Lung (tissue), 16 donors: Measurements from ENCODE around the gene LEF1. TPM values are rescaled to one million over a fixed set of nuclear protein-coding genes. Genes with fewer than 3 reads are reported as not detected.

Source experiments
- ATAC-seq: fragments of 200-7000 bp; cut with Tn5 transposase; one replicate; pipeline ENCODE4 v1.9.1; 2020; ENCODE audit warnings: moderate number of reproducible peaks; ENCODE audit not compliant: insufficient read depth, low FRiP score
- DNase-seq, 3 donors: peaks; one replicate each; pipeline ENCODE4 v3.0.0-alpha.2; 2013 to 2017
- H3K27ac ChIP-seq, 2 donors: one replicate each; pipeline ENCODE4 v1.5.1; 2013; ENCODE audit warnings: mild to moderate bottlenecking in 2 of 2, moderate library complexity in 2 of 2, control low read depth in 1 of 2, inconsistent platforms in 1 of 2, low read depth in 1 of 2, low read length in 1 of 2
- H3K27me3 ChIP-seq, 3 donors: one replicate each; pipeline ENCODE4 v1.5.1; 2013; ENCODE audit warnings: low read length in 2 of 3; ENCODE audit not compliant: control insufficient read depth in 3 of 3, insufficient read depth in 3 of 3
- H3K36me3 ChIP-seq, 4 donors: one replicate each; pipeline ENCODE4 v1.5.1; 2013; ENCODE audit warnings: low read length in 4 of 4, mild to moderate bottlenecking in 1 of 4, moderate library complexity in 1 of 4; ENCODE audit not compliant: control insufficient read depth in 4 of 4, insufficient read depth in 4 of 4
- H3K4me1 ChIP-seq, 5 donors: one replicate each; pipeline ENCODE4 v1.5.1; 2013; ENCODE audit warnings: low read length in 5 of 5, mild to moderate bottlenecking in 2 of 5, moderate library complexity in 1 of 5; ENCODE audit not compliant: control insufficient read depth in 5 of 5, insufficient read depth in 5 of 5
- H3K4me3 ChIP-seq: one replicate; pipeline ENCODE4 v1.5.1; 2013; ENCODE audit warnings: mild to moderate bottlenecking, control low read depth, moderate library complexity
- H3K9ac ChIP-seq, 2 donors: one replicate each; pipeline ENCODE4 v1.5.1; 2013; ENCODE audit warnings: low read length in 2 of 2, control low read depth in 1 of 2; ENCODE audit not compliant: insufficient read depth in 1 of 2
- H3K9me3 ChIP-seq, 4 donors: one replicate each; pipeline ENCODE4 v1.5.1; 2013; ENCODE audit warnings: low read length in 3 of 4, mild to moderate bottlenecking in 1 of 4, moderate library complexity in 1 of 4; ENCODE audit not compliant: control insufficient read depth in 4 of 4, insufficient read depth in 3 of 4
- WGBS, 2 donors: extraction: QIAGEN DNeasy Blood & Tissue Kit; methylation state at CpG; one replicate each; pipeline ENCODE4 v1.1.7; 2013; 5-methylcytosine and 5-hydroxymethylcytosine counted together
- long read RNA-seq, 5 donors: transcript quantifications; one replicate each; lab custom pipeline, GENCODE V29; 2026
- polyA plus RNA-seq, 2 donors: library from polyadenylated mRNA; stranded (reverse); fragments of 200-250 nt; gene quantifications; one replicate each; pipeline ENCODE4 v1.2.1, GENCODE V29; 2013
- total RNA-seq, 2 donors: library from RNA; depleted of rRNA in 1 of 2; stranded (reverse); fragments of >200 nt in 1 of 2; gene quantifications; one replicate each; pipeline ENCODE4 v1.2.1, GENCODE V29; 2014 to 2021
- TF ChIP-seq, protein P1 (sequence below): IDR thresholded peaks from 2 replicates; pipeline ENCODE4 v1.5.1; 2012; ENCODE audit warnings: mild to moderate bottlenecking; ENCODE audit errors: control extremely low read depth, extremely low read depth
- donor health status: control.
- donor health status: control.
- donor health status: Bipolar disorder and iron deficiency.
- donor health status: healthy.
- donor health status: DM: yes; HTN: yes; CAD: no.

LEF1 gene
- 10 to 100 TPM in 1 of 2 donors, 1 to 10 TPM in 1; 4.2 to 25.4 TPM for total RNA-seq
- polyA plus RNA-seq = 1 to 10 TPM; 2.7 to 3.8 TPM
- long read RNA-seq, donor 1, partial matches to known transcripts = 0 of 7 reads
- long read RNA-seq, donor 1, other reads (novel, unspliced or antisense) = 0 of 7 reads
- long read RNA-seq, donor 2, partial matches to known transcripts = 0 of 1 reads
- long read RNA-seq, donor 2, other reads (novel, unspliced or antisense) = 0 of 1 reads
- long read RNA-seq, donor 3, partial matches to known transcripts = 0 of 2 reads
- long read RNA-seq, donor 3, other reads (novel, unspliced or antisense) = 0 of 2 reads
- long read RNA-seq, donor 4, partial matches to known transcripts = 0 of 2 reads
- long read RNA-seq, donor 4, other reads (novel, unspliced or antisense) = 0 of 2 reads
- long read RNA-seq, donor 5, transcript LEF1-203 (11 exons, 1,488 nt) = major isoform, 7 of 11 reads
- long read RNA-seq, donor 5, partial matches to known transcripts = 0 of 11 reads
- long read RNA-seq, donor 5, other reads (novel, unspliced or antisense) = 0 of 11 reads

- WGBS, 2 donors = 0 to 1% methylated on average over 47 to 61 of the region's 61 CpGs
- Histone ChIP-seq H3K9me3 (no peaks in the 10 kb centered on the region), H3K4me1 (peaks cover 0 to 43% (median 0%) of the 10 kb centered on the region in 5 donors), H3K4me3 (peak within 1 kb of the TSS; percentile 68), H3K36me3 (no peaks in the 10 kb centered on the region), H3K27me3 (peaks cover 0 to 41% (median 30%) of the 10 kb centered on the region in 3 donors), H3K27ac (no peak within 1 kb of the TSS), H3K9ac (peak within 1 kb of the TSS in 1 of 2 donors; percentile 65)
- TF ChIP-seq, protein P1, sequence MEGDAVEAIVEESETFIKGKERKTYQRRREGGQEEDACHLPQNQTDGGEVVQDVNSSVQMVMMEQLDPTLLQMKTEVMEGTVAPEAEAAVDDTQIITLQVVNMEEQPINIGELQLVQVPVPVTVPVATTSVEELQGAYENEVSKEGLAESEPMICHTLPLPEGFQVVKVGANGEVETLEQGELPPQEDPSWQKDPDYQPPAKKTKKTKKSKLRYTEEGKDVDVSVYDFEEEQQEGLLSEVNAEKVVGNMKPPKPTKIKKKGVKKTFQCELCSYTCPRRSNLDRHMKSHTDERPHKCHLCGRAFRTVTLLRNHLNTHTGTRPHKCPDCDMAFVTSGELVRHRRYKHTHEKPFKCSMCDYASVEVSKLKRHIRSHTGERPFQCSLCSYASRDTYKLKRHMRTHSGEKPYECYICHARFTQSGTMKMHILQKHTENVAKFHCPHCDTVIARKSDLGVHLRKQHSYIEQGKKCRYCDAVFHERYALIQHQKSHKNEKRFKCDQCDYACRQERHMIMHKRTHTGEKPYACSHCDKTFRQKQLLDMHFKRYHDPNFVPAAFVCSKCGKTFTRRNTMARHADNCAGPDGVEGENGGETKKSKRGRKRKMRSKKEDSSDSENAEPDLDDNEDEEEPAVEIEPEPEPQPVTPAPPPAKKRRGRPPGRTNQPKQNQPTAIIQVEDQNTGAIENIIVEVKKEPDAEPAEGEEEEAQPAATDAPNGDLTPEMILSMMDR = no peak
- peak; percentile 83 to 85 (median 84) for DNase-seq
- peak; percentile 28 for ATAC-seq
These were observed at the start of gene LEF1 for GRCh38 chr4:108168671-108169523. Gene LEF1, minus strand, starts transcription at chr4:108168932. Its CDS starts 1,165 bp downstream, at chr4:108167767.

DNA sequence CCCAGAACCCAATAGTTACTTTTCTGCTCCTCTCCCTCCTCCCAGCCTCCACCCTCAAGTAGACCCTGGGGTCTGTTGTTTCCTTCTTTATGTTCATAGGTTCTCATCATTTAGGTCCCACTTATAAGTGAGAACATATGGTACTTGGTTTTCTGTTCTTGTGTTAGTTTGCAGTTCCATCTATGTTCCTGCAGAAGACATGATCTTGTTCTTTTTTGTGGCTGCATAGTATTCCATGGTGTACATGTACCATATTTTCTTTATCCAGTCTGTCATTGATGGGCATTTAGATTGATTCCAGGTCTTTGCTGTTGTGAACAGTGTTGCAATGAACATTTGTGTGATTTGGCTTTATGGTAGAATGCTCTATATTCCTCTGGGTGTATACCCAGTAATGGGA, 47.8 kb upstream of the LEF1 start:
- no peak for ATAC-seq
- no peak for DNase-seq
- TF ChIP-seq, protein P1 = no peak

GRCh38 chr4:108215055-108215454, 46.3 kb upstream of the LEF1 start:
- TF ChIP-seq, protein P1 = no peak
- WGBS, 2 donors = 95 to 97% methylated on average over 4 of the region's 4 CpGs
- ATAC-seq = no peak

More for the DNA sequence above, 47.8 kb upstream of the LEF1 start:
- Histone ChIP-seq H3K27me3 (no peaks in the 10 kb centered on the region), H3K9ac (no peak overlapping the region), H3K4me1 (no peaks in the 10 kb centered on the region), H3K4me3 (no peak overlapping the region), H3K9me3 (no peaks in the 10 kb centered on the region), H3K36me3 (no peaks in the 10 kb centered on the region), H3K27ac (no peak overlapping the region)

More at GRCh38 chr4:108215055-108215454, 46.3 kb upstream of the LEF1 start:
- no peaks in the 10 kb centered on the region for H3K36me3 ChIP-seq
- no peak for DNase-seq
- H3K9me3 ChIP-seq = no peaks in the 10 kb centered on the region
- no peak overlapping the region for H3K4me3 ChIP-seq
- H3K9ac ChIP-seq = no peak overlapping the region
- H3K27me3 ChIP-seq = no peaks in the 10 kb centered on the region
- no peaks in the 10 kb centered on the region for H3K4me1 ChIP-seq
- no peak overlapping the region for H3K27ac ChIP-seq
